Activated CD4-positive, alpha-beta T cell treated with anti-CD3 and anti-CD28 coated beads, Interleukin-2, amount 50 U/mL, for 16 hours (primary cell): Measurements from ENCODE around the gene MGRN1.
"Not testable (repeated sequence)": the region's sequence is repeated elsewhere in the genome, so short reads cannot be mapped to it uniquely, and the experiment has no call there.

Source experiments
- DNase-seq: peaks from one replicate; pipeline ENCODE4 v3.0.0-alpha.2; 2020

Gene MGRN1

DNA sequence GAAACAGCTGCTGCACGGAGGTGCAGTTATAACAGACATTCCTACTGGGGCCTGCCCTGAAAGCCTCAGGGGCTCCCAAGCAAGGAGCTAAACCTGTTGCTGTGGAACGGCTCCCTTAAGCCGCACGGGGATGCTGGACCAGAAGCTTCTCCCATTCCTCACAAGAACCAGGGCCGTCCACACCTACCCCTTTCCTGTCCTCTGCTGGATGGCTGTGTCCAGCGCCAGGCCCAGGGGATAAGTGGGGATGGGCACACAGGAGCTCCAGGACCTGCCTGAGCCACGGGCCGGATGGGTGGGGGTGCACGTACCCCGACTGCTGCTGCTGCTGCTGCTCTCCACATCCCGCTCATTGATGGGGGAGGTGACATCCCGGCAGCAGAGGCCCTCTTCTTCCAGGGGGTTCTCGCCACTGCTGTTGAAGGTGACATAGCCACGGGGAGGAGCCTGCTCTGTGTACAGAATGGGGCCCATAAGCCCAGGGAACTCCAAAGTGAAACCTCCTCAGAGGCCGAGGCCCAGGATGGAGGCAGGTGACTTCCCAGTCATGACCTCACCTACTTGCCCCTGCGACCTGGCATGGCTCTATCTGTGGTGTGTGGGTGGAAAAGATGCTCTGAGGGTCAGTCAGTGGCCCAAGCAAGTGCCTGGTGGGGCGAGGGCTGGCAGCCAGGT is 77.3 kb downstream of the MGRN1 start:
- no peak for DNase-seq

DNA sequence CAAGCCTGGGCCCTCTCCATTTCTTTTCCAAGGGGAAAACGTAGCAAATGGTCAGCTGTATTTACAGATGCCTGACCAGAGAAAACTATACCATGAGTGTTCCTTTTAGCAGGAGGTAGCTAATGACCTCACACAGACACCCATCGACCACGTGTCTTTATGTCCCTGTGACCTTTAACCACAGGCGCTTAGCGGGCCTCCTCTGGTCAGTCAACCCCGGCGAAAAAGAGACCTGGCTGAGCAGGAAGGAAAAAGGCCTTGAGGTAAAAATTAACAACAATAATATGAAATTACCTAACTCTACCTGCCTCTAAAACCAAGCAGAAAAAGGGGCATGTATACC is 77.8 kb downstream of the MGRN1 start:
- DNase-seq = no peak

DNA sequence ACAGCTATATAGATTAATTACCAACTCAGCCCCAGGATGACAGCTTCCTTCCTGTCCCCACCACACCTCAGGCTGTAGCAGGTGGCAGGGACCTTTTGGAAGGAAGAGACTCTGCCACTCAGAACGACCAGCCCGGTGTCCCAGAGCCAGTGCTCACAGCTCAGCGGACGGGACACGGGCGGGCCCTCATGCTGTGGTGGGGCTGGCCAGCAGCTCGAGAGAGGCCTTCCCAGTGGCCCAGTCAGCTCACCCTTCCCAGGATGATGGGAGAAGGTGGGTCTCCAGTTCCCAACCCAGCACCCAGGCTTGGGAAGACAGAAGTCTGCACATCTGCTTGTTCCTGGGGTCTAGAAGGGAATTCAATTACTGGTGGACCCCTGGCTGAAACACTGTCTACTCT is 79.3 kb downstream of the MGRN1 start:
- no peak for DNase-seq

GRCh38 chr16:4704491-4704890 is 79.9 kb downstream of the MGRN1 start:
- no peak for DNase-seq

DNA sequence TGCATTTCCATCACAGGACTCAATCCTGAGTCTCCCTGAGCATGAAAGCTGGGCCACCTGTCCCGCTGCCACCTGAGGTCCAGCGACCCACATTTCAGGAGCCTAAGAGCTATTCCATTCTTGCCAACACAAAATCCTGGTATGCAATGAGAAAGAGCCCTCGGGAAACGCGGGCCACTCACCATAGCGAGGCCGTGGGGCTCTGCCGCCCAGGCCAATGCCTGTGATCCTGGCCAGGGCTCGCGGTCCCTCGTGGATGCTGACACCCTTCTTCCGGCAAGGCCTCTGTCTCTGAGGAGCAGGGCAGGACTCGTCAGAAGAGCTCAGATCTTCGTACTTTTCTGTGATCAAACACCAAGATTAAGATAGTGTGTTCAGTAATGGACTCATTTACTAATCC is 80.3 kb downstream of the MGRN1 start:
- no peak for DNase-seq

- DNase-seq = no peak
These were observed 82.2 kb downstream of the MGRN1 start for GRCh38 chr16:4706871-4707270.

DNA sequence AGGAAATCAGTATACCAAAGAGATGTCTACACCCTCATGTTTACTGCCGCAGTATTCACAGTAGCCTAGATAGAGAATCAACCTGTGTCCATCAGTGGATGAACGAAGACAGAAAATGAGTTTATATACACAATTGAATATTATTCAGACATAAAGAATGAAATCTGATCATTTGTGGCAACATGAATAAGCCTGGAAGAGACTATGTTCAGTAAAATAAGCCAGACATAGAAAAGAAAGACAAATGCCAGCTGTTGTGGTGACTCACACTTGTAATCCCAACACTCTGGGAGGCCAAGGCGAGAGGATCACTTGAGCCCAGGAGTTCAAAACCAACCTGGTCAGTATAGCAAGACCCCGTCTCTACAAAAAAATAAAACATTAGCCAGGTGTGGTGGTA is 84.9 kb downstream of the MGRN1 start:
- DNase-seq = no peak

DNA sequence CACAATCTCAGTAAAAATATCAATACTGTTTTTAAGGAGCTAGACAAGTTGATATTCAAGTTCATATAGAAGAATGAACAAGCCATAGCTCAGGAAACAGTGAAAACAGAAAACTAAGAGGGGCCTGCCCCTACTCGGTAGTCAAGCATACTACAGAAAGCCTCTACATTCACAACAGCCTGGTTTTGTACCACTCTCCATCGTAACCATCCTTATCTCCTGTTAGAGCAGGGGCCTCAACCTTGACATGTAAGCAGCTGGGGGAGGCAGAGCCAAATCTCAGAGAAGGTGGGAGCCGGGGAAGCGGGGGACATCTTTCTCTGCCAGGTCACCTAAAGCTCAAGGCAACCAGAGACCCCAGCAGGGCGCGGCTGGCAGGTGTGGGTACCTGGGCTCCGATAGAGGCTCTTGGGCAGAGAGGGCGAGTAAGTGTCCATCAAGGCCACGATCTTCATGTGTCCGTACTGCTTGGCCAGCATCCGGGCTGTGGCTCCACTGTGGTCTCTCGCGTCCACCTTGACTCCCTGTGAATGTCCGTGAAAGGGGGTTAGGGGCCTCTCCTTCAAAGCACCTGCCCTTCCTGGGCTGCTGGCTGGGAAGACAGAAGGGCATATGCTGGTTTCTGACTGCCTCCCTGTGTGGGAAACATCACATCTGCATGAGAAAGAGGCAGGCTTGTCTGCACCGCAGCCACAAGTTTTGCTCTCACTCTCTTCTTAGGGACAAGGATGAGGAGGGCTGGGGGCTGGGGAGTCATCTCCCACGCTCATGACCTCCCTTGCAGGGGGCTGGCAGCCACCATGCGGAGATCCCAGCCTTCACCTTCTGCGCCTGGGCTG is 89.3 kb downstream of the MGRN1 start:
- no peak for DNase-seq

DNA sequence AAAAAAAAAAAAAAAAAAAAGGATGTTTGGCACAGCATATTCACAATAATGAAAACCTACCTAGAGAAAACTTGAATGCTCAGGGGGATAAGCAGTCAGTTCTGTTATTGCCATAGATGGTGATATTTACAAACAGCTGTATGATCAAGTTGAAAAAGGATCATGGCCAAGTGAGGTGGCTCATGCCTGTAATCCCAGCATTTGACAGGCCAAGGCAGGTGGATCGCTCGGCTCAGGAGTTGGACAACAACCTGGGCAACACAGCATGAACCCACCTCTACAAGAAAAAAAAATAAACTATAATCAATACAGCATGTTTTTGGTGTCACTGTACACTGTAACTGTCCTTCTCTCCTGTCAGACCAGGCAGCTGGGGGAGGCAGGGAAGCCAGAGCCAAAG is 90.4 kb downstream of the MGRN1 start:
- DNase-seq = no peak

DNA sequence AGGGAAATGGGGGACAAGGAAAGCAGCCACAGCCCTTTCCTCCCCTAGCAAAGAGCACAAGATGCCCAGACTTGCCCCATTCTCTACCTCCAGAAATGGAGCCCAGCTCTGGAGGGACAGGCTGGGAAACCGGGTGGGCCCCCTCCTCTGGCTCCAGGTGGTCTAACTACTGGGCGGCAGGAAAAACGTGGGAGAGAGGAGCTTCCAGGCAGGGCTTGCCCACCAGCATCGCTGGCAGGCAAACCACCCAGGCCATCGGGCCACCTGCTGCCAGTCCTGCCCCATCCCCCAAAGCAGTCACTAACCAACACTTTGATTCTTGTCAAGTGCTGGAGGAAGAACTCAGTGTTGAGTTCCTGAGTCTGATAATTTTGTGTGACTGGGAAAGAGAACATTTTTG is 93.8 kb downstream of the MGRN1 start:
- DNase-seq = no peak

GRCh38 chr16:4723071-4723767 is 98.6 kb downstream of the MGRN1 start:
- no peak for DNase-seq

DNA sequence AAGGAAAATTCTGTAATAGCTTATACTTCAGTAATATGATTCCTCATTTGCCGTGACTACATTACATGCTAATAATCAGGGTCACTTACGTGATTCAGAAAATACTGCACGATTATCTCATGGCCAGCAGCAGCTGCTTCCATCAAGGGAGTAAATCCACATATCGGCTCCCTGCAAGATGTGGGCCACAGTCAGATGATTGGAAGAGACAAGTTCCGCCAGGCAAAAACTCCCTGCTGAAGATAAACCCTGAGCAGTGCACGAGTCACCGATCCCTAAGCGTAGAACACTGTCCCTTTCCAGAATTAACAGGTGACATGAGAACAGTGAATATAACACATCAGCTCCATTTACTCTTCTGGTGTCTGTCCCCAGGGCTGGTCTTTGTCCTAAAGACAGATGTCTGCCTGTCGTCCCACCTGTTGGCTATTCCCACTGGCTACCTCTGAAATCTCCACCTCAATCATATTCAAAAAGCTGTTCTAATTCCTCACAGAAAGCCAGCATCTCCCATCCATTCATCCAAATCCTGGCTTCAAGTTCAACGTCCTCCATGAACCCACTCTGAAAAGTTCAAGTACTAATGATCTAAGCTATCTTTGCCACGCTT is 100.1 kb downstream of the MGRN1 start:
- DNase-seq = no peak

- DNase-seq = no peak
These were observed 102.0 kb downstream of the MGRN1 start for GRCh38 chr16:4726616-4727015.

- DNase-seq = no peak
These were observed 104.0 kb downstream of the MGRN1 start for GRCh38 chr16:4728676-4729075.

GRCh38 chr16:4729876-4730275 is 105.2 kb downstream of the MGRN1 start:
- DNase-seq = no peak

DNA sequence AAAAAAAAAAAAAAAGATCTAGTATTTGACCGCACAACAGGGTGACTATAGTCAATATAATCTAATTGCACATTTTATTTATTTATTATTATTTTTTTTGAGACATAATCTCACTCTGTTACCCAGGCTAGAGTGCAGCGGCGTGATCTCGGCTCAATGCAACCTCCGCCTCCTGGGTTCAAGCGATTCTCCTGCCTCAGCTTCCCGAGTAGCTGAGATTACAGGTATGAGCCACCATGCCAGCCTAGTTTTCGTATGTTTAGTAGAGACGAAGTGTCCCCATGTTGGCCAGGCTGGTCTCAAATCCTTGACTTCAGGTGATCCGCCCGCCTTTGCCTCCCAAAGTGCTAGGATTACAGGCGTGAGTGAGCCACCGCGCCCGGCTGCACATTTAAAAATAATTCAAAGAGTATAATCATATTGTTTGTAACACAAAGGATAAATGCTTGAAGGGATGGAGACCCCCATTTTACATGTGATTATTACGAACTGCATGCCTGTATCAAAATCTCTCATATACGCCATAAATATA is 108.7 kb downstream of the MGRN1 start:
- no peak for DNase-seq

- DNase-seq = peak; percentile 6
These were observed 109.1 kb downstream of the MGRN1 start for GRCh38 chr16:4733747-4734062.

GRCh38 chr16:4734063-4734729 is 109.6 kb downstream of the MGRN1 start, which contains the start of the genes ANKS3 and DNAAF8:
ANKS3 (minus strand) TSS chr16:4734271; CDS start chr16:4730149, 4,122 bp downstream.
DNAAF8 (plus strand) TSS chr16:4734537; CDS start chr16:4736515, 1,978 bp downstream.
- peak; percentile 86 for DNase-seq

DNA sequence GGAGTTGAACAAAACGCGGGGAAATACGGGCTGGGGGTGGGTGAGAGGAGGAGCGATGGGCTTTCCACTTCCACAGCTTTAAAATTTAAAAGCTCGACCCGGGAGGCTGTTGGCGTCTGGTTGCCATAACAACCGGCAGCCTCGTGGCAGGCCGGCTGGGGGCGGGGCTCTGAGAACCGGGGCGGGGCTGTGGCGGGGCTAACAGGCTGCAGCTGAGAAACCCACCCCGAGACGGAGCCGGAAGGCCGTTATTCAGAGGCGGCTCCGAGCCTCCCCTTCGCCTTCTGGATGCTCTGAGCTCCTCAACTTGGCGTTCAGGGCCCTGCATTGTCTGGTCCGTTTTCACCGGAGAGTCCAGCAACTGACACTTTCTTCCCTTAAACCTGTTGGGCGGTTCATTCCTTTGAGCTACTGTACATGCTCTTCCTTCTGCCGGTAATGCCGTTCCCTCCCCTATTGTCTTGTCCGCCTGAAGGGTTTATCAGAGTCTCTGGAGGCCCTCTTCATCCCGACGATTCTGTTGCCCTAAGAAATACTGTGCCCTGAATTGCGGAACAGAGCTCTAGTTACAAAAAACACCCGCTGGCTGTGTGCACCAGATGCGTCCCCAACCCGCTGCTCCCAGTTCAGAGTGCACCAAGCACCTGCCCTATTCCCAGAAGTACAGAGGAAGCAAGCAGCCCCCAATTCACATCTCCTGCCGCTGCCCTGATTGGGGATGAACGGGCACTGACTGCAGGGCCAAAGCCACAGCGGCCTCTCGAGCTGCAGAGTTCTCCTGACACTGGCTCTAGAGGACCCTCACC is 110.3 kb downstream of the MGRN1 start:
- DNase-seq = peak; percentile 94

GRCh38 chr16:4736546-4736945 is 111.9 kb downstream of the MGRN1 start:
- DNase-seq = no peak

DNA sequence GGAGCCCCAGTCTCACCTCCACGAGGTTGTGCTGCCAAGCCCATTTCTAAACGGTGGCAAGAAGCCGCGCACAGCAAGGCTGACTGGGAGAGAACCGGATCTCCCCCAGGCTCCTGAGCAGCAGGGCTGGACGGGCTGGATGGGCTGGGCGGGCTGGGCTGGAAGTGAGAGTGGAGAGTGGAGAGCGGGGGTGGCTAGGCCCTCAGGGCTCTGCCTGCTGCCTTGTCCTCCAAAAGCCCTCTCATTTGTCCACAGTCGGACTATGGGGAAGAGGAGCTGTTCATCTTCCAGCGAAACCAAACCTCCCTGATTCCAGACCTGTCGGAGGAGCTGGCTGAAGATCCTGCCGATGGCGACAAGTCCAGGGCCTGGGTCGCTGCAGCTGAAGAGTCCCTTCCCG is 112.9 kb downstream of the MGRN1 start:
- DNase-seq = no peak

DNA sequence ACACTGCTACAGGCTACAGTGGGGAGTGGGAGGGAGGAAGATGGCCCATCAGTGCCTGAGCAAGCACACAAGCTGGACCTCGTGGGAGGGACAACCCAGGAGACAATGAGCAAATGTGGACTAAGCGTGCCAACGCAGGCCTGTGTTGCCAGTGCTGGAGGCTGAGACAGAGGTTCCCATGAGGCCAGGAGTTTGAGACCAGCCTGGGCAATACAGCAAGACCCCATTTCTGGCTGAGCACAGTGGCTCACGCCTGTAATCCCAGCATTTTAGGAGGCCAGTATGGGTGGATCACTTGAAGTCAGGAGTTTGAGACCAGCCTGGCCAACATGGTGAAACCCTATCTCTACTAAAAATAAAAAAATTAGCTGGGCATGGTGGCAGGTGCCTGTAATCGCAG is 113.7 kb downstream of the MGRN1 start:
- DNase-seq = not testable (repeated sequence)
